Psoas muscle (tissue), 8 donors: ENCODE measurements around the gene STIL. TPM values are rescaled to one million over a fixed set of nuclear protein-coding genes. Genes with fewer than 3 reads are reported as not detected.

Source experiments
- ATAC-seq, 4 donors: fragments of 200-7000 bp; cut with Tn5 transposase; one replicate each; pipeline ENCODE4 v1.9.1; 2020; ENCODE audit warnings: moderate library complexity in 3 of 4, mild to moderate bottlenecking in 2 of 4
- DNase-seq, 2 donors: peaks; one replicate each; pipeline ENCODE4 v3.0.0-alpha.2; 2020
- H3K27ac ChIP-seq: fragments of 200-600 bp; one replicate; pipeline ENCODE4 v1.8.0; 2022
- H3K27me3 ChIP-seq, 3 donors: fragments of 200-600 bp in 1 of 3; one replicate each; pipeline versions ENCODE4 v1.6.1 to v1.8.0; 2013 to 2022; ENCODE audit warnings: low read length in 2 of 3, mild to moderate bottlenecking in 2 of 3, moderate library complexity in 1 of 3; ENCODE audit not compliant: insufficient read depth in 3 of 3
- H3K36me3 ChIP-seq, 2 donors: fragments of 200-600 bp in 1 of 2; one replicate each; pipeline versions ENCODE4 v1.6.1 to v1.8.0; 2013 to 2022; ENCODE audit warnings: low read depth in 1 of 2, mild to moderate bottlenecking in 1 of 2, moderate library complexity in 1 of 2; ENCODE audit not compliant: insufficient read depth in 1 of 2
- H3K4me1 ChIP-seq: fragments of 200-600 bp; one replicate; pipeline ENCODE4 v1.8.0; 2022
- H3K4me3 ChIP-seq: fragments of 200-600 bp; one replicate; pipeline ENCODE4 v1.8.0; 2022; ENCODE audit warnings: mild to moderate bottlenecking
- H3K9me3 ChIP-seq: fragments of 200-600 bp; one replicate; pipeline ENCODE4 v1.8.0; 2022
- WGBS, 3 donors: extraction: QIAGEN DNeasy Blood & Tissue Kit; methylation state at CpG; one replicate each; pipeline versions ENCODE4 v1.1.6 to v1.1.7; 2013; 5-methylcytosine and 5-hydroxymethylcytosine counted together
- intact Hi-C, 2 donors: fragments of 100-400 bp; cut with DNase I; formaldehyde crosslinking; loops; one replicate each; pipeline versions ENCODE4 v1.11.0 to v1.14.2; 2022
- polyA plus RNA-seq, 3 donors: library from polyadenylated mRNA; stranded (reverse); fragments of 200-250 nt; gene quantifications; one replicate each; pipeline ENCODE4 v1.2.3, GENCODE V29; 2013
- total RNA-seq, 4 donors: library from RNA; stranded (reverse); fragmentation: NEBNext Ultra II Directional in 2 of 4; extraction: Animal tissue kit (Norgen Biotek cat#: 25700) in 2 of 4; gene quantifications; one replicate each; pipeline versions ENCODE4 v1.2.1 to v1.2.4, GENCODE V29; 2021 to 2023
- TF ChIP-seq, protein P1 (sequence below): fragments of 200-600 bp; IDR thresholded peaks from one replicate; pipeline ENCODE4 v1.8.0; 2022; ENCODE audit warnings: antibody characterized with exemption
- donor health status: healthy with polysubstance abuse.
- donor health status: DM: no; HTN: no; CAD: no; lungs with moderate emphysema.
- donor health status: Bipolar disorder and iron deficiency.
- donor health status: healthy.
- donor health status: DM: yes; HTN: yes; CAD: no.
- donor health status: DM: no; HTN: no; CAD: no.
- donor health status: DM: no; HTN: no; CAD: no.
- donor health status: DM: yes; HTN: yes; CAD: no.

Gene STIL
- total and polyA plus RNA-seq, 7 donors = 0.14 to 1.0 (median 0.41) TPM

DNA sequence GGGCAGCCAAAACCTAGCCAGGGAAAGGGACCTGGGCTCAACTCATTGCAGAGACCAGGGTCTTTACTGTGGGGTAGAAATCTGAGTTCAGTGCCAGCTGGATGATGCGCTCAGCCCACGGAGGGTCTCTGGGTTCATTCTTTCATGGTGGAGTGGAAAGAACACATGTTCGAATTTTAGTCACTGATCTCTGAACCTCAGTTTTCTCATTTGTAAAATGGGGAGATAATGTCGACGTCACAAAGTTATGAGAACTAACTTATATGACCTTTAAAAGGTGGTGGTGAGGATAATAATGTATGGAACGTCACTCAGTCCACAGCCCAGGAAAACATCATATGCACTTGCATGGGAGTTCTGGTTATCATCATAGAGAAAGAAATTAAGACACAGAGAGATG, 80.8 kb downstream of the STIL start:
- peaks cover 7 to 64% (median 25%) of the 10 kb centered on the region in 3 donors for H3K27me3 ChIP-seq
- no peak overlapping the region for H3K27ac ChIP-seq
- H3K36me3 ChIP-seq = no peaks in the 10 kb centered on the region
- H3K4me3 ChIP-seq = no peak overlapping the region
- peaks cover 6% of the 10 kb centered on the region for H3K4me1 ChIP-seq
- DNase-seq = no peak
- intact Hi-C loops = no loop called here
- ATAC-seq = no peak
- TF ChIP-seq, protein P1, sequence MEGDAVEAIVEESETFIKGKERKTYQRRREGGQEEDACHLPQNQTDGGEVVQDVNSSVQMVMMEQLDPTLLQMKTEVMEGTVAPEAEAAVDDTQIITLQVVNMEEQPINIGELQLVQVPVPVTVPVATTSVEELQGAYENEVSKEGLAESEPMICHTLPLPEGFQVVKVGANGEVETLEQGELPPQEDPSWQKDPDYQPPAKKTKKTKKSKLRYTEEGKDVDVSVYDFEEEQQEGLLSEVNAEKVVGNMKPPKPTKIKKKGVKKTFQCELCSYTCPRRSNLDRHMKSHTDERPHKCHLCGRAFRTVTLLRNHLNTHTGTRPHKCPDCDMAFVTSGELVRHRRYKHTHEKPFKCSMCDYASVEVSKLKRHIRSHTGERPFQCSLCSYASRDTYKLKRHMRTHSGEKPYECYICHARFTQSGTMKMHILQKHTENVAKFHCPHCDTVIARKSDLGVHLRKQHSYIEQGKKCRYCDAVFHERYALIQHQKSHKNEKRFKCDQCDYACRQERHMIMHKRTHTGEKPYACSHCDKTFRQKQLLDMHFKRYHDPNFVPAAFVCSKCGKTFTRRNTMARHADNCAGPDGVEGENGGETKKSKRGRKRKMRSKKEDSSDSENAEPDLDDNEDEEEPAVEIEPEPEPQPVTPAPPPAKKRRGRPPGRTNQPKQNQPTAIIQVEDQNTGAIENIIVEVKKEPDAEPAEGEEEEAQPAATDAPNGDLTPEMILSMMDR = no peak
- WGBS, 3 donors = 68 to 75% (median 69%) methylated on average over 6 of the region's 6 CpGs
- H3K9me3 ChIP-seq = no peaks in the 10 kb centered on the region

GRCh38 chr1:47232187-47232874, 81.6 kb downstream of the STIL start, which contains the start of gene TAL1:
Gene TAL1, minus strand, starts transcription at chr1:47232225. Its CDS starts 6,337 bp downstream, at chr1:47225888.
- intact Hi-C loops = no loop called here
- H3K36me3 ChIP-seq = no peaks in the 10 kb centered on the region
- TF ChIP-seq, protein P1 = no peak
- ATAC-seq (peak; percentile 32 to 50 (median 34)), DNase-seq (peak in 1 of 2 donors; percentile 54)
- peak within 1 kb of the TSS; percentile 62 for H3K4me3 ChIP-seq
- 6 to 11% (median 7%) methylated on average over 33 to 51 of the region's 51 CpGs for WGBS, 3 donors
- H3K27ac ChIP-seq = peak within 1 kb of the TSS; percentile 65
- no peaks in the 10 kb centered on the region for H3K9me3 ChIP-seq
- peaks cover 6% of the 10 kb centered on the region for H3K4me1 ChIP-seq
- peaks cover 7 to 72% (median 29%) of the 10 kb centered on the region in 3 donors for H3K27me3 ChIP-seq

- Histone ChIP-seq H3K4me1 (peaks cover 6% of the 10 kb centered on the region), H3K27ac (peak overlapping the region; percentile 65), H3K9me3 (no peaks in the 10 kb centered on the region), H3K27me3 (peaks cover 7 to 80% (median 29%) of the 10 kb centered on the region in 3 donors), H3K4me3 (peak overlapping the region; percentile 62), H3K36me3 (no peaks in the 10 kb centered on the region)
- DNase-seq (no peak), ATAC-seq (peak in 2 of 4 donors; percentile 28 to 54)
- TF ChIP-seq, protein P1 = no peak
- intact Hi-C loops = no loop called here
- 2 to 3% (median 3%) methylated on average over 56 to 62 of the region's 62 CpGs for WGBS, 3 donors
Observed at GRCh38 chr1:47231301-47232186, 82.4 kb downstream of the STIL start.

DNA sequence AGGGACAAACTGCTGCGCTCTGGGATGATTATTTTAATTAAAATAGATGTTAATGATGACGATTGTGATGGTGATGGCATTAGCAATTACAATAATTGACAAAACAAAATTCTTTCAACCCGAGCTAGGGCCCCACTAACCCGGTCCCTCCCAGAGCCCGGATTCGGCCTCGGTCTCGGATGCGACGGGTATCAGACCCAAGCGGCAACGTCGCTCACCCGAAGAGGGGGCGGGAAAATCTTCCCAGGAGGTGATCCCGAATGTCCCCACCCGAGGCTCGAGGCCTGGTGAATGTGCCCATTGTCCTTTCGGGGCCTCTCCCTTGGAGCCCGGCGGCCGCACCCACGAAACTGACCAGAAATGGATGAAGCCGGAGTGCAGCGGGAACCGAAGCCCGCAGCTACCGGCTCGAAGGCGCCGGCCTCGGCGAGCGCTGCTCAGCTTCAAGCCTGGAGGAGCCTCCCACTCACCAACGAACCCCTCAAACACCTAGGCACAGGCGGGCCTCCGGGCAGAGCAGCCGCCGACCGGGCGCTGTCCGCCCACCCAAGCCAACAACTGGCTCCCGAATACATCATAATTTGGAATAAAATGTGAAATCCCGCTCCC, 83.2 kb downstream of the STIL start:
- TF ChIP-seq, protein P1 = no peak
- peaks cover 6% of the 10 kb centered on the region for H3K4me1 ChIP-seq
- WGBS, 3 donors = 6 to 7% (median 6%) methylated on average over 38 to 44 of the region's 44 CpGs
- intact Hi-C loops = no loop called here
- ATAC-seq = peak in 1 of 4 donors; percentile 21
- no peaks in the 10 kb centered on the region for H3K9me3 ChIP-seq
- peak overlapping the region; percentile 62 for H3K4me3 ChIP-seq
- H3K27me3 ChIP-seq = peaks cover 7 to 88% (median 33%) of the 10 kb centered on the region in 3 donors
- peak overlapping the region; percentile 65 for H3K27ac ChIP-seq
- no peak for DNase-seq
- H3K36me3 ChIP-seq = no peaks in the 10 kb centered on the region
